ENCODE measurements around the gene RBMS1. TPM values are rescaled to one million over a fixed set of nuclear protein-coding genes. Genes with fewer than 3 reads are reported as not detected.

Gene RBMS1
- total RNA-seq, 1 donor from 2014 or later: 148 TPM

DNA sequence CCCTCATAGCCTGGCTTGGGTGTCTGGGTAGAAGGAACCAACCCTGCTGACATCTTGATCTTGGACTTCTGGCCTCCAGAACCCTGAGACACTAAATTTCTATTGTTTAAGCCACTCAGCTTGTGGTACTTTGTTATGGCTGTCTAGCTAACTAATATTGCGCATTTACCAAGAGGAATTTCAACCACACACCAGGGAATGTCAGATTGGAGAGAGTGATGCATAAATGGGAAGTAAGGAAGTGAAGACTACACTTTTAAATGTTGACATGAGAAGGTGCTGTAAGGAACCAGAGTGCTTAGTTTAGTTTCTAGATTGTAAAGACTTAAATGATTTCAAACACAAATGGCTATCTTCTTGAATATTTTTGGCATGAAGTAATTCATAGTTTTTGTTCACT is 194.6 kb downstream of the RBMS1 start:
- H3K4me3 Mint-ChIP-seq (ENCODE audit: unreplicated experiment): no peak overlapping the region
- H3K36me3 Mint-ChIP-seq (ENCODE audit: low read depth, unreplicated experiment): peaks cover 51% of the 10 kb centered on the region
- Histone ChIP-seq H3K27me3 (ENCODE audit: insufficient read depth, low read length) (no peaks in the 10 kb centered on the region), H3K9me3 (ENCODE audit: insufficient read depth, low read depth, low read length) (no peaks in the 10 kb centered on the region), H3K4me3 (ENCODE audit: insufficient read depth, low read depth, low read length) (no peak overlapping the region), H3K9ac (ENCODE audit: low read length) (peak overlapping the region; percentile 32), H3K36me3 (ENCODE audit: insufficient read depth, low read length) (peaks cover 34% of the 10 kb centered on the region), H3K4me1 (ENCODE audit: insufficient read depth, low read length) (peaks cover 35% of the 10 kb centered on the region), H2AFZ (ENCODE audit: low read depth, low read length) (no peak overlapping the region), H3K4me2 (ENCODE audit: low read length) (peak overlapping the region; percentile 50), H3K79me2 (ENCODE audit: insufficient read depth, low read length) (peaks cover 19% of the 10 kb centered on the region), H4K20me1 (ENCODE audit: insufficient read depth, low read length) (no peaks in the 10 kb centered on the region), H3K27ac (ENCODE audit: low read depth, low read length) (peak overlapping the region; percentile 71)
- DNase-seq (ENCODE audit: low read depth) (peak; percentile 86), FAIRE-seq (no peak)
- H3K4me1 Mint-ChIP-seq (ENCODE audit: low read depth, unreplicated experiment): peaks cover 69% of the 10 kb centered on the region
- H3K27ac Mint-ChIP-seq (ENCODE audit: unreplicated experiment): peak overlapping the region; percentile 85
- no peaks in the 10 kb centered on the region for H3K27me3 Mint-ChIP-seq (ENCODE audit: low read depth, unreplicated experiment)
- no peaks in the 10 kb centered on the region for H3K9me3 Mint-ChIP-seq (ENCODE audit: unreplicated experiment)
- TF ChIP-seq, protein P1, sequence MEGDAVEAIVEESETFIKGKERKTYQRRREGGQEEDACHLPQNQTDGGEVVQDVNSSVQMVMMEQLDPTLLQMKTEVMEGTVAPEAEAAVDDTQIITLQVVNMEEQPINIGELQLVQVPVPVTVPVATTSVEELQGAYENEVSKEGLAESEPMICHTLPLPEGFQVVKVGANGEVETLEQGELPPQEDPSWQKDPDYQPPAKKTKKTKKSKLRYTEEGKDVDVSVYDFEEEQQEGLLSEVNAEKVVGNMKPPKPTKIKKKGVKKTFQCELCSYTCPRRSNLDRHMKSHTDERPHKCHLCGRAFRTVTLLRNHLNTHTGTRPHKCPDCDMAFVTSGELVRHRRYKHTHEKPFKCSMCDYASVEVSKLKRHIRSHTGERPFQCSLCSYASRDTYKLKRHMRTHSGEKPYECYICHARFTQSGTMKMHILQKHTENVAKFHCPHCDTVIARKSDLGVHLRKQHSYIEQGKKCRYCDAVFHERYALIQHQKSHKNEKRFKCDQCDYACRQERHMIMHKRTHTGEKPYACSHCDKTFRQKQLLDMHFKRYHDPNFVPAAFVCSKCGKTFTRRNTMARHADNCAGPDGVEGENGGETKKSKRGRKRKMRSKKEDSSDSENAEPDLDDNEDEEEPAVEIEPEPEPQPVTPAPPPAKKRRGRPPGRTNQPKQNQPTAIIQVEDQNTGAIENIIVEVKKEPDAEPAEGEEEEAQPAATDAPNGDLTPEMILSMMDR (IDR thresholded peaks at IDR 0.05; ENCODE audit: insufficient read depth, low read depth, low read length): no peak
- TF ChIP-seq EZH2 (IDR thresholded peaks at IDR 0.05; ENCODE audit: insufficient read depth, low read length): no peak

DNA sequence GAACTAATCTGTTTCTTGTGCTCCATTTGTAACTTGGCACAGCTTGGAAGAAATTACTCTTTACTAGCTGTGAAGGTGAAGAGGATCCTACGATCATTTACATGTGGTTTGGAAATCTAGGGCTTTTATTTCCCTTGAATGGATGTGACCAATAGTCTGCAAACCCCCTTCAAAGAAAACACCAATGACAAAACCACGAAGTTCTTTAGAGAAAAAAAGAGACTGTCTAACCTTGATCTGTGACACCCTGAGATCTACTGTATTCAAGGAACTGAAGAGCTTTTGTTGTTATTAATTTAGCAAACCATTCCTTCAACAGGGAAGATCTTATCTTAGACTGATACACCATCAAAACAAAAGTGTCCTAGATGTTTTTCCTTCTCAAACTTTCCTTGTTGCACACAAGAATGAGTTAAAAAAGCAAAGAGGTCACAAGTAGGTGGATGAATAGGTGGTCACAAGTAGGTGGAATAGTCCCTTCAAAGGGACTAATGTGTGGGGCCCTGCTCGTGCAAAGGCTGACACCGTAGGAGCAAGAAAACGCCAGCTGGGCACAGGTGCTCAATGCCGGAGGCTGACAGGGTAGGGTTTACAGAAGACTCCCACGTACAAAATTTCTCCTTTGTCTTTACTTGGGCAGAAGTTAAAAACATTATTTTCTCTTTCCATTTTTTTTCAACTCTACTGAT is 197.9 kb downstream of the RBMS1 start:
- H3K4me1 Mint-ChIP-seq (ENCODE audit: low read depth, unreplicated experiment): peaks cover 85% of the 10 kb centered on the region
- peak overlapping the region; percentile 15 for H3K27ac Mint-ChIP-seq (ENCODE audit: unreplicated experiment)
- Histone ChIP-seq H4K20me1 (ENCODE audit: insufficient read depth, low read length) (no peaks in the 10 kb centered on the region), H2AFZ (ENCODE audit: low read depth, low read length) (no peak overlapping the region), H3K27me3 (ENCODE audit: insufficient read depth, low read length) (no peaks in the 10 kb centered on the region), H3K4me2 (ENCODE audit: low read length) (peak overlapping the region; percentile 48), H3K79me2 (ENCODE audit: insufficient read depth, low read length) (peaks cover 12% of the 10 kb centered on the region), H3K9ac (ENCODE audit: low read length) (no peak overlapping the region), H3K36me3 (ENCODE audit: insufficient read depth, low read length) (peaks cover 29% of the 10 kb centered on the region), H3K4me3 (ENCODE audit: insufficient read depth, low read depth, low read length) (no peak overlapping the region), H3K27ac (ENCODE audit: low read depth, low read length) (peak overlapping the region; percentile 85), H3K4me1 (ENCODE audit: insufficient read depth, low read length) (peaks cover 40% of the 10 kb centered on the region), H3K9me3 (ENCODE audit: insufficient read depth, low read depth, low read length) (no peaks in the 10 kb centered on the region)
- peaks cover 55% of the 10 kb centered on the region for H3K36me3 Mint-ChIP-seq (ENCODE audit: low read depth, unreplicated experiment)
- H3K27me3 Mint-ChIP-seq (ENCODE audit: low read depth, unreplicated experiment): no peaks in the 10 kb centered on the region
- no peak overlapping the region for H3K4me3 Mint-ChIP-seq (ENCODE audit: unreplicated experiment)
- DNase-seq (ENCODE audit: low read depth) (no peak), FAIRE-seq (no peak)
- no peak for TF ChIP-seq EZH2 (IDR thresholded peaks at IDR 0.05; ENCODE audit: insufficient read depth, low read length)
- TF ChIP-seq, protein P1 (IDR thresholded peaks at IDR 0.05; ENCODE audit: insufficient read depth, low read depth, low read length): no peak
- H3K9me3 Mint-ChIP-seq (ENCODE audit: unreplicated experiment): no peaks in the 10 kb centered on the region

DNA sequence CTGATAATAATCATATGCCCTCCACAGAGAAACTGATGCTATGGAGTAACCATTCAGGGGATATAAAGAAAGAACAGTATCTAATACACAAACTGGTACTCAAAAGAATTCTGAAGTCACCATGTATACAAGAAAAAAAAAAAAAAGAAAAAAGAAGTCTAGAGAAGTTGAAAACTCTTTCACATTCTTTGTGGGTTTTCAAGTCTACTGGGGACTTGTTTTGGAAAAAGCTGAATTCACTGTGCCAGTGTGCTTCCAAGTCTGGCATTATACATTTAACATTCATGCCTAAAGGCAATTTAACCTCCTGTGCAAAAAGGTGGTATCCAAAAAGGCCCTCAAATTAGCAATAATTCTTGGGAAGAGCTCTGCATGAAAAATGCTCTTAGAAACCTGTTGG is 198.7 kb downstream of the RBMS1 start:
- peak overlapping the region; percentile 87 for H3K27ac Mint-ChIP-seq (ENCODE audit: unreplicated experiment)
- no peak overlapping the region for H3K4me3 Mint-ChIP-seq (ENCODE audit: unreplicated experiment)

More for the DNA sequence above, 198.7 kb downstream of the RBMS1 start:
- no peak overlapping the region for H3K4me3 ChIP-seq (ENCODE audit: insufficient read depth, low read depth, low read length)
- H3K9me3 Mint-ChIP-seq (ENCODE audit: unreplicated experiment): no peaks in the 10 kb centered on the region
- no peaks in the 10 kb centered on the region for H3K9me3 ChIP-seq (ENCODE audit: insufficient read depth, low read depth, low read length)
- H3K36me3 ChIP-seq (ENCODE audit: insufficient read depth, low read length): peaks cover 29% of the 10 kb centered on the region
- no peaks in the 10 kb centered on the region for H3K27me3 Mint-ChIP-seq (ENCODE audit: low read depth, unreplicated experiment)
- H4K20me1 ChIP-seq (ENCODE audit: insufficient read depth, low read length): no peaks in the 10 kb centered on the region
- peak overlapping the region; percentile 48 for H3K4me2 ChIP-seq (ENCODE audit: low read length)
- H3K4me1 ChIP-seq (ENCODE audit: insufficient read depth, low read length): peaks cover 39% of the 10 kb centered on the region
- H3K27me3 ChIP-seq (ENCODE audit: insufficient read depth, low read length): no peaks in the 10 kb centered on the region
- peaks cover 8% of the 10 kb centered on the region for H3K79me2 ChIP-seq (ENCODE audit: insufficient read depth, low read length)
- no peak overlapping the region for H2AFZ ChIP-seq (ENCODE audit: low read depth, low read length)
- DNase-seq (ENCODE audit: low read depth) (no peak), FAIRE-seq (no peak)
- peak overlapping the region; percentile 0 for H3K9ac ChIP-seq (ENCODE audit: low read length)
- H3K4me1 Mint-ChIP-seq (ENCODE audit: low read depth, unreplicated experiment): peaks cover 85% of the 10 kb centered on the region
- peaks cover 50% of the 10 kb centered on the region for H3K36me3 Mint-ChIP-seq (ENCODE audit: low read depth, unreplicated experiment)
- no peak for TF ChIP-seq EZH2 (IDR thresholded peaks at IDR 0.05; ENCODE audit: insufficient read depth, low read length)
- TF ChIP-seq, protein P1 (IDR thresholded peaks at IDR 0.05; ENCODE audit: insufficient read depth, low read depth, low read length): no peak
- H3K27ac ChIP-seq (ENCODE audit: low read depth, low read length): peak overlapping the region; percentile 85
